Thyroid gland (tissue), 4 donors: ENCODE measurements around the gene GDI2. TPM values are rescaled to one million over a fixed set of nuclear protein-coding genes. Genes with fewer than 3 reads are reported as not detected.

Source experiments
- DNase-seq, 2 donors: peaks; one replicate each; pipeline ENCODE4 v3.0.0-alpha.2; 2019
- H3K27ac ChIP-seq, 3 donors: fragments of 200-600 bp; sonication (generic); 1 replicate in 2 of 3; 2 replicates in 1 of 3; pipeline ENCODE4 v1.5.1; 2016 to 2019; ENCODE audit warnings: mild to moderate bottlenecking in 1 of 3, moderate library complexity in 1 of 3
- H3K27me3 ChIP-seq: fragments of 200-600 bp; sonication (generic); one replicate; pipeline ENCODE4 v1.5.1; 2019
- H3K36me3 ChIP-seq, 2 donors: fragments of 200-600 bp; sonication (generic); one replicate each; pipeline ENCODE4 v1.5.1; 2016 to 2019
- H3K4me1 ChIP-seq, 2 donors: fragments of 200-600 bp; sonication (generic); one replicate each; pipeline ENCODE4 v1.5.1; 2017 to 2019
- H3K4me3 ChIP-seq, 3 donors: fragments of 200-600 bp; sonication (generic); replicated peaks in 1 of 3; 1 replicate in 2 of 3; 2 replicates in 1 of 3; pipeline ENCODE4 v1.5.1; 2016; ENCODE audit warnings: mild to moderate bottlenecking in 1 of 3
- H3K9me3 ChIP-seq: fragments of 200-600 bp; sonication (generic); one replicate; pipeline ENCODE4 v1.5.1; 2017
- CTCF ChIP-seq, 6 experiments: fragments of 200-600 bp in 3 of 6; fragments of 450-650 bp in 3 of 6; sonication (generic) in 3 of 6; IDR thresholded peaks; one replicate each; pipeline ENCODE4 v1.5.1; 2016 to 2019; ENCODE audit warnings: antibody characterized with exemption in 6 of 6, mild to moderate bottlenecking in 2 of 6, inconsistent platforms in 1 of 6, moderate library complexity in 1 of 6
- POLR2A ChIP-seq, 2 donors: fragments of 450-650 bp; IDR thresholded peaks; one replicate each; pipeline ENCODE4 v1.6.1; 2017; ENCODE audit warnings: antibody characterized with exemption in 2 of 2, mild to moderate bottlenecking in 2 of 2, moderate library complexity in 1 of 2
- WGBS, 2 donors: methylation state at CpG; one replicate each; pipeline ENCODE4 v1.1.5; 2017; 5-methylcytosine and 5-hydroxymethylcytosine counted together
- intact Hi-C: fragments of 100-400 bp; cut with DNase I; formaldehyde crosslinking; loops from one replicate; pipeline ENCODE4 v1.15.1; 2023
- total RNA-seq, 4 donors: library from RNA; depleted of rRNA; stranded (reverse); fragments of >200 nt; gene quantifications; one replicate each; pipeline ENCODE4 v1.2.3, GENCODE V29; 2016

The GDI2 gene
- total RNA-seq, 4 donors from 2014 or later = 189 to 281 (median 236) TPM

- 81 to 87% methylated on average over 13 of the region's 13 CpGs for WGBS, 2 donors
- no peak overlapping the region for H3K4me3 ChIP-seq
- no peak for DNase-seq
- no peak overlapping the region for H3K27ac ChIP-seq
- H3K9me3 ChIP-seq = no peaks in the 10 kb centered on the region
- intact Hi-C loops = no loop called here
- TF ChIP-seq CTCF (IDR thresholded peaks at IDR 0.05) (no peak), POLR2A (IDR thresholded peaks at IDR 0.05) (no peak)
- no peaks in the 10 kb centered on the region for H3K4me1 ChIP-seq
- H3K27me3 ChIP-seq = no peaks in the 10 kb centered on the region
- H3K36me3 ChIP-seq = no peaks in the 10 kb centered on the region
These were observed 19.7 kb upstream of the GDI2 start for GRCh38 chr10:5832946-5833345.

GRCh38 chr10:5831446-5831782 is 18.2 kb upstream of the GDI2 start:
- TF ChIP-seq POLR2A (IDR thresholded peaks at IDR 0.05) = no peak
- TF ChIP-seq CTCF (IDR thresholded peaks at IDR 0.05) = no peak
- Histone ChIP-seq H3K27ac (no peak overlapping the region), H3K27me3 (no peaks in the 10 kb centered on the region), H3K9me3 (no peaks in the 10 kb centered on the region), H3K4me3 (no peak overlapping the region), H3K4me1 (no peaks in the 10 kb centered on the region), H3K36me3 (no peaks in the 10 kb centered on the region)
- WGBS, 2 donors = 90 to 92% methylated on average over 8 of the region's 8 CpGs
- no peak for DNase-seq
- intact Hi-C loops = no loop called here

GRCh38 chr10:5830629-5831445 is 17.6 kb upstream of the GDI2 start:
- Histone ChIP-seq H3K4me1 (no peaks in the 10 kb centered on the region), H3K9me3 (no peaks in the 10 kb centered on the region), H3K27ac (no peak overlapping the region), H3K4me3 (no peak overlapping the region), H3K36me3 (no peaks in the 10 kb centered on the region), H3K27me3 (no peaks in the 10 kb centered on the region)
- intact Hi-C loops = no loop called here
- 85 to 90% methylated on average over 13 to 14 of the region's 14 CpGs for WGBS, 2 donors
- TF ChIP-seq POLR2A (IDR thresholded peaks at IDR 0.05) (no peak), CTCF (IDR thresholded peaks at IDR 0.05) (no peak)
- no peak for DNase-seq

- no peak overlapping the region for H3K4me3 ChIP-seq
- no peak for DNase-seq
- intact Hi-C loops = no loop called here
- no peak overlapping the region for H3K27ac ChIP-seq
- TF ChIP-seq CTCF (IDR thresholded peaks at IDR 0.05) (no peak), POLR2A (IDR thresholded peaks at IDR 0.05) (no peak)
- WGBS, 2 donors = 57 to 64% methylated on average over 9 of the region's 9 CpGs
- H3K4me1 ChIP-seq = no peaks in the 10 kb centered on the region
- no peaks in the 10 kb centered on the region for H3K27me3 ChIP-seq
- no peaks in the 10 kb centered on the region for H3K9me3 ChIP-seq
- H3K36me3 ChIP-seq = no peaks in the 10 kb centered on the region
These were observed 16.0 kb upstream of the GDI2 start for GRCh38 chr10:5829267-5829666.

GRCh38 chr10:5828725-5829124 is 15.5 kb upstream of the GDI2 start:
- no peaks in the 10 kb centered on the region for H3K27me3 ChIP-seq
- no peak overlapping the region for H3K27ac ChIP-seq
- H3K9me3 ChIP-seq = no peaks in the 10 kb centered on the region
- no peak for DNase-seq
- TF ChIP-seq POLR2A (IDR thresholded peaks at IDR 0.05) (no peak), CTCF (IDR thresholded peaks at IDR 0.05) (no peak)
- H3K4me1 ChIP-seq = no peaks in the 10 kb centered on the region
- intact Hi-C loops = no loop called here
- no peak overlapping the region for H3K4me3 ChIP-seq
- 84 to 87% methylated on average over 15 to 16 of the region's 16 CpGs for WGBS, 2 donors
- H3K36me3 ChIP-seq = no peaks in the 10 kb centered on the region
